Stimulated activated CD4-positive, alpha-beta T cell treated with anti-CD3 and anti-CD28 coated beads, Interleukin-2, amount 100 ng/mL, for 48 hours (primary cell): ENCODE data around the gene SOAT1.
"Not testable (repeated sequence)": the region's sequence is repeated elsewhere in the genome, so short reads cannot be mapped to it uniquely, and the experiment has no call there.

Experiments
- DNase-seq, 2 donors: peaks; one replicate each; pipeline ENCODE4 v3.0.0-alpha.2; 2020

SOAT1 gene

DNA sequence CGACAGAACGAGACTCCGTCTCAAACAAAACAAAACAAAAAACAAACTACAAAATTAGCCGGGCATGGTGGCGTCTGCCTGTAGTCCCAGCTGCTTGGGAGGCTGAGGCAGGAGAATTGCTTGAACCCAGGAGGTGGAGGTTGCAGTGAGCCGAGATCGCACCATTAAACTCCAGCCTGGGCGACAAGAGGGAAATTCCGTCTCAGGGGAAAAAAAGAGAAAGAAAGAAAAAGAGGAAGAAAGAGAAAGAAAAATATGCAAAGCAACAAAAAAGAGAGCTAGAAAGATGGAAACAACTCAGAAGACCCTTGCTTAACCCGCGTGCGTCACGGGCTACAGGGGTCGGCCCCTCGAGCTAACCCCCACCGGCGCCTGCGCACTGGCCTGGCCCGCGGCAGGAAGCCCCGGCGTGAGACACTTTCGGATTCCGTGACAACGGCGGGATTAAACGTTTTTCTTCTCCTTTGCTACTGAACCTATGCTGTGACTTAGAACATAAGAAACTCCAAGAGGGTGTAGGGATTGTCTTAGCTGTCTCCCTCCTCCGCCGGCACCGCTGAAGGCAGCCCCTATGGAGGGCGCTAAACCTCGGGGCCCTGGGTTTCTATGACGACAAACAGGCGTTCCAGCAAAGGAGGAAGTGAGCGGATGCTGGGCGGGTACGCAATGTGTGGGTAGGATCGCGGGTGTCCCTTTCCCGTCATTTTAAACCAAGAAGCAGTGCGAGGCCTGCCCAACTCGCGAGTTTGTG, 71.9 kb downstream of the SOAT1 start, which contains the start of gene AXDND1:
Gene AXDND1, plus strand, starts transcription at position 630 of the 751 bp plus-strand sequence. CDS start 539 bp downstream, outside the sequence.
- DNase-seq, result peak; percentile 74 to 78

DNA sequence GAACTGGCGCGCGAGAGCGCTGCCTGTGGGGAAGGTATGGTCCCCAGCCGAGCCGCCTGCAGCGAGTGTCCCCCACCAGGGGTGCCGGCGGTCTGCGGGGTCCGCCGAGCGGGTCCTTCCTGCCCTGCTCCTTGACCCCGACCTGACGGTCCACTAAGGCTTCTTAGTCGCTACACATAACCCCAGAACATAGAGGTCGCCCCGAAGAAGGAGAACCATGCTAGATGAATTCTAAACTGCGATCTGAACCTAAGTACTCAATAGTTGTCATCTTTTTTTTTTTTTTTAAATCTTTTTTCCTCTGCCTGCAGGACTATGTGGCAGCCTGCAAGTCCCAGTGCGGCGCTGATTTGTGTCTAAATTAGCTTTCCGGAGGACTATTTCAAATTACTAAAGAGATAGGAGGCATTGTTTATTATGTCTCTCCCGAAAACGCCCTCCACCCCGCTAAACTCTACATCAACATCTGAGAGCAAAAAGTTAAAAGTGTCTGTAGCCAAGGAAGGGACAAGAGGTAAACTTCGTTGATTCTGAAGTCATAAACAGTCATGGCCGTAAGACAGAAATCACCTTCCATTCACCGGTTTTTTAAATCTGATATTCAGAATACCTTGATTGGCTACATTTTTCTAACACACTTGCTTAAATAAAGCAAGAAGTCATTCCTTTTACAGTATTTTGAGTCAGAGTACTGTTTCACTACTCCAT, 72.7 kb downstream of the SOAT1 start:
- no peak for DNase-seq

DNA sequence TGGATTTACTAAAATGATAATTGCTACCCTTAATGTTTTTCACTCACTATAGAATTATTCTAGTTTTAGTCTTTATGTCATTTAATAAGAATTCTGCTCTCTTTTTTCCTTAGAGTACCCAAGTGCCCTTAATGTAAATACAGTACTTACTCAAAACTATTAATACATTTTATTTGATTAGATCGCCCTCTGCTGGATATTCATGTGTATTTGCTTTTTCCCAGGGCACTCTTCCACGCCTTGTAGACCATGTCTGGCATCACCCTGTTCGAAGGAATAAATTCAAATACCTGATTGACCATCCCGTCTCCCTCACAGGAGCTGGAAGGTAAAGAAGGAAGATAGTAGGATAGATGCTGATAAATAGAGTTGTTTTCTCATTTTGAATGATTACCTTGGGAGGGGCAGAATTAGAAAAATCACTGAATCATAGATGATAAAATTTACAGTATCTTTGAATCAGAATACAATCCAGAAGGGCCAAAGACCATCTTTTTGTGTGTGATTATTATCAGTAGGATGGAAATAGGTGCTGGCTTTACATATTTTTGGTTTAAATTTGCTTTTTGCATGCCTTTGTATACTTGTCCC, 76.2 kb downstream of the SOAT1 start:
- peak in 1 of 2 donors; percentile 7 for DNase-seq

DNA sequence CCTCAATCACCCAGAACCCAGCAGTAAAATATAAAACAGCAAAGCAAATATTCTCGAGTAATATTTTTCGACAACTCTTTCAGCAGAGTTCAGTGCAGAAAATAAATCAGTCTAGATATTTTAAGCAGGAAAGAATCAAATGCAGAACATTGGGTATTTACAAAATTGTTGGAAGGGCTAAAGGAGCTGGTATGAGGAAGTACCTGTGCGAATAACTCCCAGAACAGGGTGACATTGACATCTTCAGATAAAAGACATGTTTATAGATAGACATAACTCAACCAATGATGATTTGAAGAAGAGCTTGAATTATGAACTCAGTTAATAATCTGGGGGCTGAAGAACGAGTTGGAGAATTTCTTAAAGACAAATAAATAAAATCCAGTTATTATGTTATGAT, 78.6 kb downstream of the SOAT1 start:
- no peak for DNase-seq

DNA sequence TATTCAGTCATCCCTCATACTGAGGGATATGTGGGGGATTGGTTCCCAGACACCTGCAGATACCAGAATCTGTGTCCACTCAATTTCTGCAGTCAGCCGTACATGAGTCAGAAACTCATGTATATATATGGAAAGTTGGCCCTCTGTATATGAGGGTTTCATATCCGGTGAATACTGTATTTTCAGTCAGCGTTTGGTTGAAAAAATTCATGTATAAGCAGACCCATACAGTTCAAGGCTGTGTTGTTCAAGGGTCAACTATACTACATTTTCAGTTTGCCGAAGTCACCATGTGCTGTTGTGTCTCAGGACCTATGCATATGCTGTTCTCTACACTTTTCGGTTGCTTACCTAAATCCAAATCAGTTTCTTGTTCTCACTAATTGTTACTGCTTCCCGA, 82.6 kb downstream of the SOAT1 start:
- no peak for DNase-seq

DNA sequence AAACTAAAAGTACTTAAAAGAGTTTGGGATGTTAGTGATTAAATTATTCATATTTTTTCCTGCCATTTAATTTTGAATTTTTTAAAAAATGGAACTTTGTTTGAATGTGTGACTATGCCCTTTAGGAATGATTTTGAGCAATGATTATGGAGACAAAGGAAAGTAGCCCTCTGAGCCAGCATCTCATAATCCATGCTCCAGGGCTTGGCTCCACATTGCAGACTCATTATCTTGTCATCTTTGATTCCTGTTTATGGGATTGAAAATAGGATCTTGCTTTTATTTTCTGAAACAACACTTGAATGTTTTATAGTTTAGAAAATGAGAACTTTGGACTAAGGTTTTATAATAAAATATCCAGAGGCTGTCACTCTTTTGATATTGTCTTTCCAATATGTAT, 86.7 kb downstream of the SOAT1 start:
- no peak for DNase-seq

DNA sequence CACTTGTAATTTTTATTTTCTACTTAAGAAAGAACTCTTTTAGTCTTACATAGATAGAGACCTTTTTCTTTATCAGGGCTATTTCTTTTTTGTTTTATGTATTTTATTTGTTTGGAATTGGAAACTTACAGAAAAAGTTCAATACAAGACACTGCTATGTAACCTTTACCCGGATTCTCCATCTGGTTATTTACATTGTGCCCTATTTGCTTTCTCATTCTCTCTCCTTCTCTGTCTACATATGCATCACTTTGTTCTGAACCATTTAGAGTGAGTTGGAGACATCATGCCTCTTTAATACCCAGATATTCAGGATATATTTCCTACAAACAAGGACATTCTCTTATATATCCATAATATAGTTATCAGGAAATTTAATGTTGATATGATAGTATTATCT, 90.4 kb downstream of the SOAT1 start:
- no peak for DNase-seq

DNA sequence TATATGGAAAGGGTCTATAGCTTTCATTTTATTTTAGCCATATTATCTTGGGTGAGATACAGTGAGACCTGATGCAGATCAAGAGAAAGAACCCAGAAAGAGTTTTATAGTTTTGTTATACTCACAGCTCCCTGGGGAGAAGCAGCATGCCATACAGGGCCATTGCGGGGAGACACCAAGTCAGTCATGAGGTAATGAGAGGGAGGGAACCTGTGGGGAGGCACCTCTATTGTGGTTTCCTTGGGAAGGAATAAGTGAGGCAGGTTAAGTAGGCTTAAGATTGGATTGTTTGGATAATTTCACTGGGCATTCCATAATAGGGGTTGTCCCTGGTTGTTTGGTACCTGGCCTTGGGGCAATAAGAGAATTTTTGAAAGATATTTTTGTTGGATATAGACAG, 91.9 kb downstream of the SOAT1 start:
- DNase-seq, result no peak

DNA sequence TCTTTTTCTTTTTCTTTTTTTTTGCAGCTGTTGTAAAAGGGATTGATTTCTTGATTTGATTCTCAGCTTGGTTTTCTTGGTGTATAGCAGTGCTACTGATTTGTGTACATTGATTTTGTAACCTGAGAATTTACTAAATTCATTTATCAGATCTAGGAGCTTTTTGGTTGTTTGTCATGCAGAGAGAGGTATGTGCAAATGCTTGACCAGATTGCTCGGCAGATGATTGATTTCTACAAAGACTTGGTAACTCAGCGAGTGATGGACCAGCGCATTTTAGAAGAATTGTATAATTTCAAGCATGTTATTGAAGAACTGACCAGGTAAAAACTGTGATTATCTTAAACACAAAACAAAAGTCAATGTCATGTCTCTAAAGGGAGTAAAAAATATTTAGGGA, 100.1 kb downstream of the SOAT1 start:
- DNase-seq, result no peak

DNA sequence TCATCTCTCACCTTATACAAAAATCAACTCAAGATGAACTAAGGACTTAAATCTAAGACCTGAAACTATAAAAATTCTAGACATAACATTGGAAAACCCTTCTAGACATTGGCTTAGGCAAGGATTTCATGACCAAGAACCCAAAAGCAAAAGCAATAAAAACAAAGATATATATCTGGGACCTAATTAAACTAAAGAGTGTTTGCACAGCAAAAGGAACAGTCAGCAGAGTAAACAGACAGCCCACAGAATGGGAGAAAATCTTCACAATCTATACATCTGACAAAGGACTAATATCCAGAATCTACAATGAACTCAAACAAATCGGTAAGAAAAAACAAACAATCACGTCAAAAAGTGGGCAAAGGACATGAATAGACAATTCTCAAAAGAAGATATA, 105.8 kb downstream of the SOAT1 start:
- not testable (repeated sequence) for DNase-seq
